HepG2 (cell line): ENCODE results near the gene SLC22A12. TPM values are rescaled to one million over a fixed set of nuclear protein-coding genes. Genes with fewer than 3 reads are reported as not detected.

Experiments used
- AFF4 ChIP-seq: sonication (generic); formaldehyde crosslinking; IDR thresholded peaks from 2 replicates; pipeline ENCODE4 v1.4.0; 2020; ENCODE audit warnings: missing genetic modification reagents
- HINFP ChIP-seq: sonication (generic); formaldehyde crosslinking; IDR thresholded peaks from 2 replicates; pipeline ENCODE4 v1.4.0; 2020; ENCODE audit warnings: low read depth, mild to moderate bottlenecking, missing genetic modification reagents
- HOXA7 ChIP-seq: sonication (generic); formaldehyde crosslinking; IDR thresholded peaks from 2 replicates; pipeline ENCODE4 v1.8.1; 2022; ENCODE audit warnings: mild to moderate bottlenecking, missing genetic modification reagents, moderate library complexity
- LCORL ChIP-seq, 2 experiments: fragments of 450-650 bp in 1 of 2; sonication (generic) in 1 of 2; formaldehyde crosslinking in 1 of 2; IDR thresholded peaks; 2 replicates each; pipeline versions ENCODE4 v1.5.0 to v1.6.1; 2017 to 2020; ENCODE audit warnings: antibody characterized with exemption in 1 of 2, missing genetic modification reagents in 1 of 2
- ZBTB49 ChIP-seq: sonication (generic); formaldehyde crosslinking; IDR thresholded peaks from 2 replicates; pipeline ENCODE4 v1.4.0; 2020; ENCODE audit warnings: missing genetic modification reagents, borderline replicate concordance
- ZNF496 ChIP-seq: sonication (generic); formaldehyde crosslinking; IDR thresholded peaks from 2 replicates; pipeline ENCODE4 v1.8.1; 2023; ENCODE audit warnings: mild to moderate bottlenecking, moderate library complexity, missing genetic modification reagents; ENCODE audit not compliant: insufficient replicate concordance
- polyA plus RNA-seq, 8 experiments: library from polyadenylated mRNA; depleted of rRNA in 3 of 8; stranded (reverse) in 7 of 8; unstranded in 1 of 8; fragments of >200 nt; fragmentation: Illumina TruSeq in 4 of 8; extraction: Trizol in 4 of 8; gene quantifications; 2 replicates each; pipeline versions ENCODE4 v1.2.1 to v1.2.3, GENCODE V29; 2011 to 2016; ENCODE audit warnings: low read depth in 4 of 8, missing spikeins in 1 of 8, mixed read lengths in 1 of 8; ENCODE audit not compliant: insufficient read depth in 1 of 8
- total RNA-seq, 5 experiments: library from RNA; depleted of rRNA; stranded (reverse); fragments of >200 nt; fragmentation: Illumina TruSeq; extraction: Trizol; gene quantifications; 2 replicates each; pipeline ENCODE4 v1.2.3, GENCODE V29; 2016; ENCODE audit warnings: low read depth in 1 of 5
- TF ChIP-seq, protein P1 (sequence below): sonication (generic); formaldehyde crosslinking; conservative IDR thresholded peaks from 2 replicates; pipeline ENCODE4 v1.4.0; 2020; ENCODE audit warnings: mild to moderate bottlenecking, missing genetic modification reagents, moderate library complexity

SLC22A12 gene
- total and polyA plus RNA-seq, 2 of the 13 experiments (the other 11 are each of a cell fraction or from before 2014, with no cell fraction given), result not detected

- TF ChIP-seq, protein P1, sequence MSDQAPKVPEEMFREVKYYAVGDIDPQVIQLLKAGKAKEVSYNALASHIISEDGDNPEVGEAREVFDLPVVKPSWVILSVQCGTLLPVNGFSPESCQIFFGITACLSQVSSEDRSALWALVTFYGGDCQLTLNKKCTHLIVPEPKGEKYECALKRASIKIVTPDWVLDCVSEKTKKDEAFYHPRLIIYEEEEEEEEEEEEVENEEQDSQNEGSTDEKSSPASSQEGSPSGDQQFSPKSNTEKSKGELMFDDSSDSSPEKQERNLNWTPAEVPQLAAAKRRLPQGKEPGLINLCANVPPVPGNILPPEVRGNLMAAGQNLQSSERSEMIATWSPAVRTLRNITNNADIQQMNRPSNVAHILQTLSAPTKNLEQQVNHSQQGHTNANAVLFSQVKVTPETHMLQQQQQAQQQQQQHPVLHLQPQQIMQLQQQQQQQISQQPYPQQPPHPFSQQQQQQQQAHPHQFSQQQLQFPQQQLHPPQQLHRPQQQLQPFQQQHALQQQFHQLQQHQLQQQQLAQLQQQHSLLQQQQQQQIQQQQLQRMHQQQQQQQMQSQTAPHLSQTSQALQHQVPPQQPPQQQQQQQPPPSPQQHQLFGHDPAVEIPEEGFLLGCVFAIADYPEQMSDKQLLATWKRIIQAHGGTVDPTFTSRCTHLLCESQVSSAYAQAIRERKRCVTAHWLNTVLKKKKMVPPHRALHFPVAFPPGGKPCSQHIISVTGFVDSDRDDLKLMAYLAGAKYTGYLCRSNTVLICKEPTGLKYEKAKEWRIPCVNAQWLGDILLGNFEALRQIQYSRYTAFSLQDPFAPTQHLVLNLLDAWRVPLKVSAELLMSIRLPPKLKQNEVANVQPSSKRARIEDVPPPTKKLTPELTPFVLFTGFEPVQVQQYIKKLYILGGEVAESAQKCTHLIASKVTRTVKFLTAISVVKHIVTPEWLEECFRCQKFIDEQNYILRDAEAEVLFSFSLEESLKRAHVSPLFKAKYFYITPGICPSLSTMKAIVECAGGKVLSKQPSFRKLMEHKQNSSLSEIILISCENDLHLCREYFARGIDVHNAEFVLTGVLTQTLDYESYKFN (CRISPR knock-in tag), result no peak
- no peak for TF ChIP-seq LCORL (IDR thresholded peaks at IDR 0.05)
- TF ChIP-seq LCORL (CRISPR knock-in tag; IDR thresholded peaks at IDR 0.05), result no peak
- TF ChIP-seq HOXA7 (CRISPR knock-in tag), result no peak
- no peak for TF ChIP-seq HINFP
- TF ChIP-seq ZNF496, result no peak
- no peak for TF ChIP-seq AFF4 (CRISPR knock-in tag)
- no peak for TF ChIP-seq ZBTB49
Measured at GRCh38 chr11:64629103-64629502, 38.1 kb downstream of the SLC22A12 start (continued).
